Caco-2 (cell line): ENCODE measurements around the gene REPS1. TPM values are rescaled to one million over a fixed set of nuclear protein-coding genes. Genes with fewer than 3 reads are reported as not detected.
A peak's percentile ranks its signal among the peaks of the same experiment; 100 is the strongest.

ENCODE experiments used
- BruUV-seq: library from RNA; stranded (reverse); fragments of 400-500 nt; replicated peaks from 2 replicates; lab custom pipeline; 2021; lab: Mats Ljungman, UMichigan
- CTCF ChIA-PET: fragments of 300-600 bp; sonication (Branson Sonifier 250); formaldehyde crosslinking; loops from one replicate; lab custom pipeline; 2022; ENCODE audit warnings: antibody characterized with exemption; lab: Charles Lee
- POLR2A ChIA-PET: fragments of 300-600 bp; sonication (Branson Sonifier 250); formaldehyde crosslinking; loops from one replicate; lab custom pipeline; 2022; ENCODE audit warnings: antibody characterized with exemption; lab: Charles Lee
- DNase-seq, 2 experiments: peaks; one replicate each; pipeline versions ENCODE4 v3.0.0 to v3.0.0-alpha.2; 2020 to 2022
- H3K27me3 ChIP-seq: replicated peaks from 2 replicates; pipeline ENCODE4 v1.6.0; 2011; ENCODE audit warnings: low read length; ENCODE audit not compliant: control insufficient read depth, insufficient read depth
- H3K36me3 ChIP-seq: 2 replicates; pipeline ENCODE4 v1.5.1; 2011; ENCODE audit warnings: low read length; ENCODE audit not compliant: control insufficient read depth, insufficient read depth
- H3K4me1 ChIP-seq: fragments of 250-450 bp; sonication (Bioruptor Pico); 2 replicates; pipeline ENCODE4 v1.5.1; 2020; ENCODE audit warnings: mild to moderate bottlenecking
- H3K4me3 ChIP-seq: 2 replicates; pipeline ENCODE4 v1.5.1; 2011; ENCODE audit warnings: low read depth, mild to moderate bottlenecking, control low read depth, low read length
- H3K9me3 ChIP-seq: fragments of 250-450 bp; sonication (Bioruptor Pico); 2 replicates; pipeline ENCODE4 v1.5.1; 2020; ENCODE audit warnings: mild to moderate bottlenecking, moderate library complexity
- H3K27ac Mint-ChIP-seq: one replicate; pipeline ENCODE4 v1.8.0; 2022; ENCODE audit warnings: mixed read lengths; ENCODE audit not compliant: unreplicated experiment
- H3K27me3 Mint-ChIP-seq: one replicate; pipeline ENCODE4 v1.8.0; 2022; ENCODE audit warnings: mixed read lengths; ENCODE audit not compliant: insufficient read depth, unreplicated experiment
- H3K36me3 Mint-ChIP-seq: one replicate; pipeline ENCODE4 v1.8.0; 2022; ENCODE audit warnings: mild to moderate bottlenecking, mixed read lengths; ENCODE audit not compliant: insufficient read depth, unreplicated experiment
- H3K4me1 Mint-ChIP-seq: one replicate; pipeline ENCODE4 v1.8.0; 2022; ENCODE audit warnings: low read depth, mixed read lengths; ENCODE audit not compliant: unreplicated experiment
- H3K4me3 Mint-ChIP-seq: one replicate; pipeline ENCODE4 v1.8.0; 2022; ENCODE audit warnings: mild to moderate bottlenecking, moderate library complexity, mixed read lengths; ENCODE audit not compliant: unreplicated experiment
- H3K9me3 Mint-ChIP-seq: one replicate; pipeline ENCODE4 v1.8.0; 2022; ENCODE audit warnings: mixed read lengths; ENCODE audit not compliant: unreplicated experiment
- CTCF ChIP-seq, 2 experiments: fragments of 200-600 bp in 1 of 2; IDR thresholded peaks; 1 replicate in 1 of 2; 2 replicates in 1 of 2; pipeline versions ENCODE4 v1.5.1 to v1.8.0; 2011 to 2022; ENCODE audit warnings: antibody characterized with exemption in 1 of 2, control low read depth in 1 of 2, inconsistent platforms in 1 of 2, low read depth in 1 of 2, low read length in 1 of 2, mild to moderate bottlenecking in 1 of 2, moderate library complexity in 1 of 2; ENCODE audit not compliant: insufficient read depth in 1 of 2, severe bottlenecking in 1 of 2, unreplicated experiment in 1 of 2
- intact Hi-C: fragments of 100-400 bp; cut with micrococcal nuclease; formaldehyde crosslinking; loops from one replicate; pipeline ENCODE4 v1.10.0; 2022; ENCODE audit not compliant: unreplicated experiment
- total RNA-seq: library from RNA; stranded (reverse); gene quantifications from 2 replicates; pipeline ENCODE4 v1.2.3, GENCODE V29; 2022

Gene REPS1
- total RNA-seq, 1 experiment from 2014 or later, result 74.1 TPM

GRCh38 chr6:138956244-138956924, 31.7 kb downstream of the REPS1 start:
- peaks cover 32% of the 10 kb centered on the region for H3K4me1 Mint-ChIP-seq
- Histone ChIP-seq H3K4me3 (no peak overlapping the region), H3K4me1 (peaks cover 21% of the 10 kb centered on the region), H3K36me3 (no peaks in the 10 kb centered on the region), H3K9me3 (no peaks in the 10 kb centered on the region), H3K27me3 (no peaks in the 10 kb centered on the region)
- ChIA-PET POLR2A (no interaction called here), CTCF (interaction anchor here (0.8 to 1.3 kb wide), 2 partner anchors 25 to 140 kb away, joined by 3 to 4 read pairs; no protein-coding TSS in a partner anchor)
- no peak overlapping the region for H3K4me3 Mint-ChIP-seq
- peak overlapping the region; percentile 1 for H3K27ac Mint-ChIP-seq
- intact Hi-C loops, result no loop called here
- H3K27me3 Mint-ChIP-seq, result no peaks in the 10 kb centered on the region
- TF ChIP-seq CTCF (IDR thresholded peaks at IDR 0.05; ENCODE audit: insufficient read depth in 1 of 2, low read depth in 1 of 2, low read length in 1 of 2, severe bottlenecking in 1 of 2, unreplicated experiment in 1 of 2), result no peak
- DNase-seq, result no peak
- no TSS peak for BruUV-seq
- H3K36me3 Mint-ChIP-seq, result peaks cover 20% of the 10 kb centered on the region
- H3K9me3 Mint-ChIP-seq, result no peaks in the 10 kb centered on the region

GRCh38 chr6:138955262-138955661, 32.8 kb downstream of the REPS1 start:
- H3K4me3 ChIP-seq, result no peak overlapping the region
- no TSS peak for BruUV-seq
- H3K27me3 ChIP-seq, result no peaks in the 10 kb centered on the region
- H3K9me3 ChIP-seq, result no peaks in the 10 kb centered on the region
- H3K4me1 ChIP-seq, result peaks cover 21% of the 10 kb centered on the region
- Mint-ChIP-seq H3K4me3 (no peak overlapping the region), H3K9me3 (no peaks in the 10 kb centered on the region), H3K36me3 (peaks cover 20% of the 10 kb centered on the region), H3K27me3 (no peaks in the 10 kb centered on the region), H3K4me1 (peaks cover 32% of the 10 kb centered on the region), H3K27ac (no peak overlapping the region)
- POLR2A ChIA-PET, result no interaction called here
- intact Hi-C loops, result no loop called here
- no peak for TF ChIP-seq CTCF (IDR thresholded peaks at IDR 0.05; ENCODE audit: insufficient read depth in 1 of 2, low read depth in 1 of 2, low read length in 1 of 2, severe bottlenecking in 1 of 2, unreplicated experiment in 1 of 2)
- no peaks in the 10 kb centered on the region for H3K36me3 ChIP-seq
- CTCF ChIA-PET, result no interaction called here
- no peak for DNase-seq

- intact Hi-C loops, result no loop called here
- H3K4me1 ChIP-seq, result peaks cover 28% of the 10 kb centered on the region
- POLR2A ChIA-PET, result no interaction called here
Measured at GRCh38 chr6:138953451-138953850, 34.6 kb downstream of the REPS1 start.

More at GRCh38 chr6:138953451-138953850, 34.6 kb downstream of the REPS1 start:
- Mint-ChIP-seq H3K36me3 (peaks cover 24% of the 10 kb centered on the region), H3K4me3 (no peak overlapping the region), H3K9me3 (no peaks in the 10 kb centered on the region), H3K27ac (no peak overlapping the region), H3K27me3 (no peaks in the 10 kb centered on the region), H3K4me1 (peaks cover 42% of the 10 kb centered on the region)
- H3K4me3 ChIP-seq, result no peak overlapping the region
- H3K9me3 ChIP-seq, result no peaks in the 10 kb centered on the region
- DNase-seq, result no peak
- no peaks in the 10 kb centered on the region for H3K27me3 ChIP-seq
- BruUV-seq, result no TSS peak
- TF ChIP-seq CTCF (IDR thresholded peaks at IDR 0.05; ENCODE audit: insufficient read depth in 1 of 2, low read depth in 1 of 2, low read length in 1 of 2, severe bottlenecking in 1 of 2, unreplicated experiment in 1 of 2), result no peak
- CTCF ChIA-PET, result no interaction called here
- no peaks in the 10 kb centered on the region for H3K36me3 ChIP-seq
